Suppressor macrophage treated with lipopolysaccharide for 4 hours (primary cell): Measurements from ENCODE around the gene PLCG1.

ENCODE experiments used
- DNase-seq: peaks from one replicate; pipeline ENCODE4 v3.0.0-alpha.2; 2020

Gene PLCG1

DNA sequence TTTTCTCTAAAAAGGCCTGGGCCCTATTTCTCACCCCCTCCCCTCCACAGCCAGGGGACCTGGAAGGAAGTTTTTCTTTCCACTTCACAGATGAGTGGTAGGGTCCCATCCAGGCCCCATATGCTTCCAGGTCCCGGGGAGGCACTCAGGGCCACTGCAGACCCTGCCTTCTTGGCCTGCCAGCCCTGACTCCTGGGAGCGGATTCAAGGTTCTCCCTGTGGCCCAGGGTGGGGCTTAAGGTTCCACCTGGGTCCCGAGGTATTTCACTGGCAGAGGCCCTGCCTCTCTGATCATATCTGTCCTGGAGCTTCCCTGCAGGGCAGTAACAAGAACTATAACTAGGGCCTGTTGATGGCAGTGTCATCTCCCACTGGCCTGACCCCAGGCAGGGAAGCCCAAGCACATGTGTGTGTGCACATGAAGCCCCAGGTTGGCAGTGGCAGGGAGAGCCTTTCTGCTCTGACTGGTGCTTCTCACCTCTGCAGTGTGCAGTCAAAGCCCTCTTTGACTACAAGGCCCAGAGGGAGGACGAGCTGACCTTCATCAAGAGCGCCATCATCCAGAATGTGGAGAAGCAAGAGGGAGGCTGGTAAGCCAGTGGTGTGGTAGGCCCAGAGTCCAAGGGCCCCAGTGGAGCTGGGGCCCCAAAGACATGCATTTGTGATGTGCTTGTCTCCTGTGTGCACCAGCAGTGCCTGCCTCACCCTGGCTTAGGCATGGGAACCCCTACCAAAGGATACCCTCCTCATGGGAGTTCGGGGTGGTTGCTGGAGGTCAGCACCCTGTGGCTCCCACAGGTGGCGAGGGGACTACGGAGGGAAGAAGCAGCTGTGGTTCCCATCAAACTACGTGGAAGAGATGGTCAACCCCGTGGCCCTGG lies 31.2 kb downstream of the PLCG1 start:
- DNase-seq, result no peak

DNA sequence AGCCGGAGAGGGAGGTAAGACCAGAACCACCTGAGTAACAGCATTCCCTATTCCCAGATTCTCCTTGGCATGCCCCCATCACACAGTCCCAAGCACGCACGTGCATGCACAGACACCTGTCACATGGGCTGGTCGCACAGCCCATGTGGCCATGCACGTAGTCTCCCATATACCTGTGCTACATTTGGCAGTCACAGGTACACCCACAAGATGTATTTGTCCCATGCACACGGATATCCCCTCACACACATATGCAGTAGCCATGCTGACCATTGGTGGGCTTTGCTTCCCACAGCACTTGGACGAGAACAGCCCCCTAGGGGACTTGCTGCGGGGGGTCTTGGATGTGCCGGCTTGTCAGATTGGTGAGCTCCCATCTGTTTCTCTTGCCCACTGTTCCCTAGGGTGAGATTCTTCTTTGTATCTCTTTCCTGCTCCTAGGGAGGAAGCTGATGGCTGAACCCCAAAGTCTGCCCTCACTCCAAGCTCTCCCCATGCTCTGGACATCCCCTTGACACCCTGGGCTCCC lies 31.9 kb downstream of the PLCG1 start:
- no peak for DNase-seq

GRCh38 chr20:41169791-41170351 lies 32.5 kb downstream of the PLCG1 start:
- DNase-seq, result no peak

GRCh38 chr20:41170386-41171105 lies 33.2 kb downstream of the PLCG1 start:
- no peak for DNase-seq

- no peak for DNase-seq
Measured at GRCh38 chr20:41171736-41172295, 34.5 kb downstream of the PLCG1 start.

GRCh38 chr20:41172296-41173140 lies 35.2 kb downstream of the PLCG1 start:
- DNase-seq, result no peak

GRCh38 chr20:41173161-41173721 lies 35.9 kb downstream of the PLCG1 start:
- peak; percentile 70 for DNase-seq

GRCh38 chr20:41173791-41174341 lies 36.5 kb downstream of the PLCG1 start:
- no peak for DNase-seq

GRCh38 chr20:41174373-41174772 lies 37.0 kb downstream of the PLCG1 start:
- DNase-seq, result no peak

GRCh38 chr20:41174782-41175181 lies 37.4 kb downstream of the PLCG1 start:
- no peak for DNase-seq

DNA sequence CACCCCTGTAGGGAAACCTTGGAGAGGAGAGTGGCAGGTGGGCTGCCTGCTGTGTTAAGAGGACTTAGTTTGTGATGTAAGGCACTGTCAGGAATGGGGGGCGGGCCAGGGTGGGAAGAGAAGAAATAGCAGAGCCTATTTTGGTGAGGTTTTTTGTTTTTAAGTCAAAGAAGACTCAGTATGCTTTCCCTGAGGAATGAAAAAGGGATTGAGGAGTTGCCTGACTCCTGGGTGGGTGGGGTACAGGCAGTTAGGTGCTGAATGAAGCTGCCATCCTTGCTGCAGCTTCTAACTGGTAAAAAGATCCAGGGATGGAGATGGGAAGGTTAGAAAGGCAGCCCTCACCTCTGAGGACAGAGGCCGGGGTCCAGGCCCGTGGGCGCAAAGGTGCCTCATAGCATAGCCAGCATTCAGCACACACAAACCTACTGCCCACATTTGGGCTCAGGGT lies 37.9 kb downstream of the PLCG1 start:
- no peak for DNase-seq

GRCh38 chr20:41175727-41176330 lies 38.5 kb downstream of the PLCG1 start:
- DNase-seq, result no peak

- DNase-seq, result no peak
Measured at GRCh38 chr20:41176711-41177552, 39.6 kb downstream of the PLCG1 start.

DNA sequence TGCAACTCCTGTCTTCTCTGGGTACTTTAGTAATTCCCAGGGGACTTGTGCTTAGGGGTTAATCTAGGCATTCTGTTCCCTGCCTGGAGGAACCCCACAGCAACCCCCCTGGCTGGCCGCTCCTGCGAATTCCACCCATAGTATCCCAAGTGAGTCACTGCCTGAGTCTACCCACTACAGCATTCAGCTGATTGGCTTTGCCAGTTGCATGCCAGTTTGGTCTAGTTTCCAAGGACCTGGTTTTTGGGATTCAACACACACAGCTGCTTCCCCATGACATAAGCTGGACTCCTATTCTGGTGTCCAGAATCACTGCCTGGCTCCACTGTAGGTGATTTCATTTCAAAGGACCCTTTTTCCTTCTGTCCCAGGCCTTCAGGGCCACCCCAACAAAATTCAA lies 40.3 kb downstream of the PLCG1 start:
- DNase-seq, result no peak

DNA sequence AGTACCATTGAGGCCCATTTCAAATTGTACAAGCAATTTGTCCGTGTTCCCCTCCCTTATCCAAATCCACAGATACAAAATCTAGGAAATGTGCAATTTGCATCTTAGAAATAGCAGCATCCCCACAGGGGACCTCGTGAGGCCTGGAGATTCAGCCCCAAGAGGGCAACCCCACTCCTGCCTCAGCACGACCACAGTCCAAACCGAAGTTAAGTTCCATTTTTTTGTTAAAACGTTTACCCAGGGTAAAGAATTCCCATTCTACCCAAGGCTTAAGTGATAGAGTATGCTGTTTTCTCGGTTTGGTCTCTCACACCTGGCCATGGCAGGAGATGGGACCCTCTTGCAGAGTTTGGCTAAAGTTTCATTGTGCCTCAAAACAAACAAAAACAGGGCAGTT lies 41.2 kb downstream of the PLCG1 start:
- DNase-seq, result no peak

GRCh38 chr20:41178904-41179432 lies 41.6 kb downstream of the PLCG1 start:
- DNase-seq, result no peak

GRCh38 chr20:41179961-41180360 lies 42.6 kb downstream of the PLCG1 start:
- no peak for DNase-seq

DNA sequence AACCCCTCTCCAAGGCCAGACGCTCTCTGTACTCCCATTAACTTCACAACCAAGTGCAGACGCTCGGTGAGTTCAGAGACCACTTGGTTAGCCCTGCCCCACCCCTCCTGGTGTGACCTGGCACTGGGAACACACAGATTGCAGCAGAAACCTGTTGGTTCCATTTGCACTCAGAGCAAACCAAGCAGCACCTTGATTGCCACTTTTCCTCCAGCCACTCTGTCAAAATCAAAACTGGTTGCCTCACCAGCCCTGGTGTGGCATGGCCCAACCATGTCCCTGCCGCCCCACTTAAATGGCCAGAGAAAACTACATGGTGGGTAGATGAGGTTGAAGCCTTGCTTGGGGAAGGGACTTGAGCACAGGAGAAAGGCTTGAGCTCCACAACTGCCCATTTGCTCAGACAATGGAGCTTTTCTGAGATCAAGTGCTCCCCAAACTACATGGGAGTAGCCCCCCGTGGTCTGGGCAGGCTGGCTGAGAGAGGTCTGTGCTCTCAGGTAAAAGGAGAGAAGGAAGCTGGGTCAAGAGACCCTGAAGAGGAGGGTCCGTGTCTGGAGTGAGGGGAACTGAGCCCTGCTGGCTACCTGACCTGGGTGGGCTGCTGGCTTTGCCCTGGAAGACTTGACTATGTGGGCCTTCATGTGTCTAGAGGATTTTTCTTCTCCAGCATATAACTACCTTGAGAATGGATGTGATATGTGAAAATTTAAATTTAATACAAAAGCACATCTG lies 43.4 kb downstream of the PLCG1 start:
- no peak for DNase-seq

- DNase-seq, result no peak
Measured at GRCh38 chr20:41181567-41181966, 44.2 kb downstream of the PLCG1 start.
